ENCODE data around the gene ATF7IP.
"Not testable (repeated sequence)": the region's sequence is repeated elsewhere in the genome, so short reads cannot be mapped to it uniquely, and the experiment has no call there.

The ATF7IP gene

GRCh38 chr12:14367040-14367661 is 1.7 kb downstream of the ATF7IP start:
- DNase-seq (ENCODE audit: extremely low read depth in 1 of 2, low read depth in 1 of 2): no peak

DNA sequence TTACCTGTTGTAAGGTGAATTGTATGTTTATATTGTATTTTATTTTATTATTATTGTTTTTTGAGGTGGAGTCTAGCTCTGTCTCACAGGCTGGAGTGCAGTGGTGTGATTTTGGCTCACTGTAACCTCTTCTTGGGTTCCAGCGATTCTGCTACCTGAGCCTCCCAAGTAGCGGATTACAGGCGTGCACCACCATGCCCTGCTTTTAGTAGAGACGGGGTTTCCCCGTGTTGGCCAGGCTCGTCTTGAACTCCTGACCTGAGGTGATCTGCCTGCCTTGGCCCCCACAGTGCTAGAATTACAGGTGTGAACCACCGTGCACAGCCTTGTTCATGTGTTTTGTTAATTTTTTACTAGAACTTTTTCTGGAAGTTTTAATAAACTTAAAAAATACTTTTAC is 3.8 kb downstream of the ATF7IP start:
- DNase-seq (ENCODE audit: extremely low read depth in 1 of 2, low read depth in 1 of 2): no peak

DNA sequence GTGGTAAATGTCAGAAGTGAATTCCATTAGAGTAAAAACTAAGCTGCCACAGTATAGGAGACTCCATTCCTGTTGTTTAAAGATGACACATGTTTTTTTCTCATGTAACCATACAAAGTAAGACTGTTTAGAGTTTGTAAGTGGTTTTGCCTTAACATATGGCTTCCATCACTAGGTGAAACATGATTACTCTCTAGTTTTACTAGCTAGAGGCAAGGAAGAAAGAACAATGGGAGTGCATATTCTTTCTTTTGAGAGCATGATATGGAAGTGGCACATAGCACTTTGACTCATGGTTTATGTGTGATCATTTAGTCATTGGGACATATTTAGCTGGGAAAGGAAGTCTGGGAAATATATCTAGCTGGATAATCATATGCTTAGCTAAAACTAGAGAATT is 7.7 kb downstream of the ATF7IP start:
- no peak for DNase-seq (ENCODE audit: extremely low read depth in 1 of 2, low read depth in 1 of 2)

DNA sequence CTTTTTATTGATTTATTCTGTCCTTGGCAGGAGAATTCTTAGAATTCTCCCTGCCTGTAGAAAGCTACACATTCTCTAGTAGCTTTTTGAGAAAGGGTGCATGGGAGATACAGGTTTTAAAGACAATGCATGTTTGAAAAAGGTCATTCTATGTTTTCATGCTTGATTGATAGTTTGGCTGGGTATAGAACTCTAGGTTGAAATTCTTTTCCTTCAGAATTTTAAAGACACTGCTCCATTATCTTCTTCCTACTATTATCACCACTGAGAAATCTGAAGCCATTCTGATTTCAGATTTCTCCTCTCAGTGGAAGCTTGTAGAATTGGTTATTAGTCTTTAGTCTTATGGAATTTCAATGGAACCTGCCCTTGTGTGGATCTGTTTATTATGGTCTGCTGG is 14.0 kb downstream of the ATF7IP start:
- no peak for DNase-seq (ENCODE audit: extremely low read depth in 1 of 2, low read depth in 1 of 2)

DNA sequence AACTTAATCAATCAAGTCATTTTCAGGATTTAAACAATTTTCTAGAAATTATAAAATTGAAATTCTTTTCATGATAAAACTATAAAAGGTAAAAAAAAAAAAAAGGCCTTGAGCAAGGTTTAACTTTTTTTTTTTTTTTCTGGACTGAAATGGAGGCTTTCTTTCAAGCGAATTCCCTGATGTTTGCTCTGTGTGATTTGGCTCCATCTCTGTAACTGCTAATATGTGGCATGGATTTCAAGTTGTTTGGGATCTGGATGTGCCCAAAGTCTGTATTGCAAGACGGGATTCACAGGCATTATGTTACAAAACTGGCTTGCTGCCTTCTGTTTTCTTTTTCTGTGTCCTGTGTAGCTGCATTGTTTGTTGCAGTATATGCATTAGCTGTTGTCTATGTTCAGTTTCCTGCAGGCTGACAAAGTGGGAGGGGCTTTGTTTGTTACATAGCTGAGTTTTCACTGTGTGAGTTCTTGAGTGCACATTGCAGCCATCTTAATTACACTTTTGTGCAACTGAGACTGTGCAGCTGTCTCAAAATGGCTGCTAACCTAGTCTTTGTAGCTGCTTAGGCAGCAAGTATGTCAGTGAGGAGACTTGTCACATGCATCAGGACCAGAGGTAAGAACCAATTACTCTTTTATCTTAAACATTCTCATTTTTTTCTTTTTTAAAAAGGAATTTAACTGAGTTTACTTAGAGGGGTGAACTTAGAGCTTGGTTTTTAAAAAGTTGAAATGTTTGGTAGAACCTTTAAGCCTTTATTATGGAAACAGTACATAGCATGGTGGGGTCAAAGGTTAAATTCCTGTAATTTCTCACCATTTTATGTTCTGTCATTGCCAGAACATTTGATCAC is 19.5 kb downstream of the ATF7IP start:
- no peak for DNase-seq (ENCODE audit: extremely low read depth in 1 of 2, low read depth in 1 of 2)

DNA sequence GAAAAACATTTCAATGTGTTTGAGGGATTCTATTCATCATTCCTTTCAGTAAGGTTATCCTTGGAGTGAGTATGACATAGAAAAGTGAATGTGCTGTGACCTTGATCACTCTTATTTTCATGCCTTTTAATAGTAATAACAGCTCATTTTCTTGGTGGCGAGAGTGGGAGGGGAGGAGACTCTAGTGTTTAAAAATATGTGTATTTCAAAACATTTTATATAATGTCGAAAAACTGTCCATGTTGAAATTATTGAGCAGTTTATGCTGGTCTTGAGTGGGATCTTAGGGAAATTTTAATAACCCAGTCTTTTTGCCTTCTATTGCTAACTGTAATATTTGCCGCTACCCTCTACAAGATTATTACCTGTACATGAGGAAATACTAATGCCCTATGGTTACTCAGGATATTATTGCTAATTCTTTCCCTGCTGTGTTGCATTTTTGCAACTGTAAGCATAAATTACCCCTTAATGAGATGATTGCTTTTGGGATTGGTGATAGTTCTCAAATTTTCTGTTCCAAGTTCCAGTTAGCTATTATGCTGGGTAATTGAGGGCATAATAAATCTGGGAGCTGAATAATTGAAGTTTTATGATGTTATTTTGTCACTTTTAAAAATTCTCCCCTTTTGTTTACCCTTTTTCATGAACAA is 21.9 kb downstream of the ATF7IP start:
- DNase-seq (ENCODE audit: extremely low read depth in 1 of 2, low read depth in 1 of 2): no peak

GRCh38 chr12:14390449-14390848 is 25.0 kb downstream of the ATF7IP start:
- DNase-seq (ENCODE audit: extremely low read depth in 1 of 2, low read depth in 1 of 2): no peak

DNA sequence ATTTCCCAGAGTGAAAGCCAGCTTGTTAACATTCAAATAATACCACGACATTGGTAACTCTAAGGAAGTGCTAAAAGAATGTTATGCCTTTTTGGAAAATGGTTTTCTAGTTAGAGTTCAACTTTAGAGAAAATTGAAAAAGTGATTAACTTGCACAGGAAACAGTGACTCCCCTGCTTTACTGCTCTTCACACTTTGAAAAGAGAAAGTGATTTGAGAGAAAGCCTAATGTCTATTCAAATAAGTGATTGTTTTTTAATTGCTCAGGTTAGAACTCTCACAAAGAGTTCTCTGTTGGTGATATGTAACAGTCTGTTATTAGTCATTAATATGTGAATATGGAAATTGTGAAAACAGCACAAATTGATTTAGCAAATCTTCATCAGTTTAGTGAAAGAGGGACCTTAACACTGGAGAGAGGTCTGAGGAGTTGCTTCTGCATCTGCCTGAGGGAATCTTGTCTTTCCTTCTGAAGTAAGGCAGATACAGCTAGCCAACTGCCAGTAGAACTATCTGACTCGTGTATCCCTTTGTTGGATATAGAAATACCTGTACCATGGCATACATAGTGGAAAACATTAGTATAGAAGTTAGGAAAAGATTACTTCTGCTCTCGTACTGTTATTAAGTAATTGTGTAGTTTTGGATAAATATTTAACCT is 25.5 kb downstream of the ATF7IP start:
- no peak for DNase-seq (ENCODE audit: extremely low read depth in 1 of 2, low read depth in 1 of 2)

- no peak for DNase-seq (ENCODE audit: extremely low read depth in 1 of 2, low read depth in 1 of 2)
Measured at GRCh38 chr12:14393751-14394150, 28.3 kb downstream of the ATF7IP start.

- DNase-seq (ENCODE audit: extremely low read depth in 1 of 2, low read depth in 1 of 2): no peak
Measured at GRCh38 chr12:14394317-14395073, 29.0 kb downstream of the ATF7IP start.

- no peak for DNase-seq (ENCODE audit: extremely low read depth in 1 of 2, low read depth in 1 of 2)
Measured at GRCh38 chr12:14395074-14395778, 29.7 kb downstream of the ATF7IP start.

DNA sequence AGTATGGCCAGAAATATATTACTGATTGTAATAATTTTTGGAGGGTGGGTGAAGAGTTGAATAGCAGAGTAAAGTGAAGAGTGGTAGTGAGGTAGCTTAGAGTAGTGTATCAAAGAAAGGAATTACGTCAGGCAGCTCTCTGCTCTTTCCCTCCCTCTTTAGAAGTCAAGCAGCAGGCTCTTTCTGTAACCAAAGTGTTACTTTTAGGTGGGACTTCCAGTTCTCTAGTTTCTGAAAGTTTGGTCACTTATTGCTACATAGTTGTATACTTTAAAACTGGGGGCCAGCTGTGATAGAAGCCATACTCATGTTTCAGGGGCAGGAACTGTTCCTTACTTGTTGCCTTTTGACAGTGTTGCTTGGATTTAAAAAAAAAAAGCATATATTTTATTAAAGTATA is 30.6 kb downstream of the ATF7IP start:
- DNase-seq (ENCODE audit: extremely low read depth in 1 of 2, low read depth in 1 of 2): no peak

DNA sequence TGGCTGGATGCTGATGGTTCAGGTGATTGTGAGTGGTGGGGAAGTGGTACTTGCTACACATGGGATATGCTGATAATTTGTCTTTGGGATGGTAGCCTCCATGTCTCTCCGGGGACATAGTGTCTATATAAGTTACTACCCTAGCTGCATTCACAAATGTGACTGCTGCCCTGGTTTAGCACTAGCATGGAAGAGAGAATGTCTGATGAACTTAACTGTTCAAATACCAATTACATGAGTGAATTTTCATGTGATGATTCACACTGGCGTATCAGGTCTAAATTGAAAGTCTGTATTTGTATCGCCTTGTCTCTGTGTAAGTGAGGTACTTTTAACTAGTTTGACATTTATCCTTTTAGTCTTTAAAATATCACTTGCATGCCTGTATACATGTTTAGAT is 34.4 kb downstream of the ATF7IP start:
- no peak for DNase-seq (ENCODE audit: extremely low read depth in 1 of 2, low read depth in 1 of 2)

GRCh38 chr12:14400599-14400998 is 35.1 kb downstream of the ATF7IP start:
- DNase-seq (ENCODE audit: extremely low read depth in 1 of 2, low read depth in 1 of 2): no peak

DNA sequence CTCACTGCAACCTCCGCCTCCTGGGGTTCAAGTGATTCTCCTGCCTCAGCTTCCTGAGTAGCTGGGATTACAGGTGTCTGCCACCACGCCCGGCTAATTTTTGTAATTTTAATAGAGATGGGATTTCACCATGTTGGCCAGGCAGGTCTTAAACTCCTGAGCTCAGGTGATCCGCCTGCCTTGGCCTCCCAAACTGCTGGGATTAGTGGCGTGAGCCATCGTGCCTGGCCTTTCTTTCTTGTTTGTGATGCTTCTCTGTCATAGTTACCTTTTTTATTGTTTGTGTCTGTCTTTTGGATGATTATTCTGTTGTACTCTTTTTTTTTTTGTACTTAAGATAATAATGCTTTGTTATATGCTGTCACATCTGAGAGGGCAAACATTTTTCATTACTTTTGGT is 35.8 kb downstream of the ATF7IP start:
- DNase-seq (ENCODE audit: extremely low read depth in 1 of 2, low read depth in 1 of 2): not testable (repeated sequence)

DNA sequence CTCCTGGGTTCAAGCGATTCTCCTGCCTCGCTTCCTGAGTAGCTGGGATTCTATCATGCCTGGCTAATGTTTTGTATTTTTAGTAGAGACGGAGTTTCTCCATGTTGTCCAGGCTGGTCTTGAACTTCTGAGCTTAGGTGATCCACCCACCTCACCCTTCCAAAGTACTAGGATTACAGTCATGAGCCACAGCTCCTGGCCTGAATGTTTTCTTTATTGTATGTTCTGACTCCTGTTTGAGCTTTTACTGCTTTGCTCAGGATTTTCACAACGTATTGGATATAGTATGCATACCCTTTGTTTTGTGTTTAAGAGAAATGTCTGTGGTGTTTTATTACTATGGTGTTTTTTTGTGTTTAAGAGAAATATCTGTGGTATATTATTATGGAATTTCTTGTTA is 37.2 kb downstream of the ATF7IP start:
- DNase-seq (ENCODE audit: extremely low read depth in 1 of 2, low read depth in 1 of 2): no peak

GRCh38 chr12:14403293-14403692 is 37.8 kb downstream of the ATF7IP start:
- DNase-seq (ENCODE audit: extremely low read depth in 1 of 2, low read depth in 1 of 2): no peak

GRCh38 chr12:14403711-14404196 is 38.3 kb downstream of the ATF7IP start:
- DNase-seq (ENCODE audit: extremely low read depth in 1 of 2, low read depth in 1 of 2): no peak

DNA sequence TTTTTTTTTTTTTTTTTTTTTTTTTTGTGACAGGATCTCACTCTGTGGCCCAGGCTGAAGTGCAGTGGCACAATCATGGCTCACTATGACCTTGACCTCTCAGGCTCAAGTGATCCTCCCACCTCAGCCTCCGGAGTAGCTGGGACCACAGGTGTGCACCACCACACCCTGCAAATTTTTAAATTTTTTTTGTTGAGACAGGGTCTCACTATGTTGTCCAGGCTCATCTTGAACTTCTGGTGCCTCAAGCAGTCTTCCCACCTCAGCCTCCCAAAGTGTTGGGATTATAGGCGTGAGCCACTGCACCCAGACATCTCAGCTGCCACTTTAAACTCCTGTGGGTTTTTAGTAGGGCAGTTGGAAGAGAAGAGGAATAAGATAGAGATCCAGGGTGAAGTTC is 39.9 kb downstream of the ATF7IP start:
- DNase-seq (ENCODE audit: extremely low read depth in 1 of 2, low read depth in 1 of 2): not testable (repeated sequence)

GRCh38 chr12:14408208-14408607 is 42.7 kb downstream of the ATF7IP start:
- no peak for DNase-seq (ENCODE audit: extremely low read depth in 1 of 2, low read depth in 1 of 2)

All from activated CD8-positive, alpha-beta memory T cell treated with anti-CD3 and anti-CD28 coated beads for 1 hour (primary cell).